Suprapubic skin (tissue), 4 donors: ENCODE results near the gene DHFR. TPM values are rescaled to one million over a fixed set of nuclear protein-coding genes. Genes with fewer than 3 reads are reported as not detected.

ENCODE experiments used
- DNase-seq, 2 donors: peaks; one replicate each; pipeline ENCODE4 v3.0.0-alpha.2; 2019; ENCODE audit warnings: low spot score in 2 of 2
- H3K27ac ChIP-seq: fragments of 200-600 bp; sonication (generic); one replicate; pipeline ENCODE4 v1.5.1; 2019
- H3K27me3 ChIP-seq: fragments of 200-600 bp; sonication (generic); one replicate; pipeline ENCODE4 v1.5.1; 2019
- H3K36me3 ChIP-seq: fragments of 200-600 bp; sonication (generic); one replicate; pipeline ENCODE4 v1.5.1; 2019
- H3K4me1 ChIP-seq: fragments of 200-600 bp; sonication (generic); one replicate; pipeline ENCODE4 v1.5.1; 2019
- H3K4me3 ChIP-seq: fragments of 200-600 bp; sonication (generic); one replicate; pipeline ENCODE4 v1.5.1; 2019; ENCODE audit warnings: mild to moderate bottlenecking
- H3K9me3 ChIP-seq: fragments of 200-600 bp; sonication (generic); one replicate; pipeline ENCODE4 v1.5.1; 2019
- CTCF ChIP-seq, 2 donors: fragments of 200-600 bp in 1 of 2; fragments of 450-650 bp in 1 of 2; sonication (generic) in 1 of 2; IDR thresholded peaks; one replicate each; pipeline ENCODE4 v1.5.1; 2016 to 2019; ENCODE audit warnings: antibody characterized with exemption in 2 of 2, mild to moderate bottlenecking in 1 of 2, moderate library complexity in 1 of 2
- EP300 ChIP-seq: sonication (generic); formaldehyde crosslinking; IDR thresholded peaks from one replicate; pipeline ENCODE4 v1.6.1; 2017; ENCODE audit warnings: antibody characterized with exemption
- POLR2A ChIP-seq, 2 donors: fragments of 450-650 bp; IDR thresholded peaks; one replicate each; pipeline ENCODE4 v1.6.1; 2017; ENCODE audit warnings: antibody characterized with exemption in 2 of 2, mild to moderate bottlenecking in 2 of 2, moderate library complexity in 2 of 2
- POLR2AphosphoS5 ChIP-seq, 3 donors: sonication (generic); formaldehyde crosslinking; IDR thresholded peaks; one replicate each; pipeline ENCODE4 v1.6.1; 2017; ENCODE audit warnings: antibody characterized with exemption in 3 of 3
- WGBS: methylation state at CpG from one replicate; pipeline ENCODE4 v1.1.5; 2018; 5-methylcytosine and 5-hydroxymethylcytosine counted together
- total RNA-seq, 4 donors: library from RNA; depleted of rRNA; stranded (reverse); fragments of >200 nt; gene quantifications; one replicate each; pipeline ENCODE4 v1.1.0, GENCODE V29; 2016

Gene DHFR
- total RNA-seq, 4 donors from 2014 or later, result 4.9 to 6.8 (median 5.1) TPM

- Histone ChIP-seq H3K27ac (no peak overlapping the region), H3K4me1 (no peaks in the 10 kb centered on the region), H3K4me3 (no peak overlapping the region), H3K36me3 (no peaks in the 10 kb centered on the region), H3K27me3 (no peaks in the 10 kb centered on the region), H3K9me3 (no peaks in the 10 kb centered on the region)
- WGBS, result 46% methylated on average over 5 of the region's 5 CpGs
- TF ChIP-seq EP300 (no peak), CTCF (IDR thresholded peaks at IDR 0.05) (no peak), POLR2A (IDR thresholded peaks at IDR 0.05) (no peak), POLR2AphosphoS5 (IDR thresholded peaks at IDR 0.05) (no peak)
- no peak for DNase-seq
These were observed 43.6 kb upstream of the DHFR start for GRCh38 chr5:80698369-80698768.

GRCh38 chr5:80697100-80697499 lies 42.3 kb upstream of the DHFR start:
- no peaks in the 10 kb centered on the region for H3K36me3 ChIP-seq
- no peaks in the 10 kb centered on the region for H3K27me3 ChIP-seq
- no peak overlapping the region for H3K4me3 ChIP-seq
- DNase-seq, result no peak
- no peaks in the 10 kb centered on the region for H3K9me3 ChIP-seq
- 80% methylated on average over 3 of the region's 3 CpGs for WGBS
- TF ChIP-seq POLR2A (IDR thresholded peaks at IDR 0.05) (no peak), CTCF (IDR thresholded peaks at IDR 0.05) (no peak), POLR2AphosphoS5 (IDR thresholded peaks at IDR 0.05) (no peak), EP300 (no peak)
- H3K4me1 ChIP-seq, result no peaks in the 10 kb centered on the region
- H3K27ac ChIP-seq, result no peak overlapping the region

- H3K36me3 ChIP-seq, result no peaks in the 10 kb centered on the region
- H3K4me1 ChIP-seq, result no peaks in the 10 kb centered on the region
- H3K9me3 ChIP-seq, result no peaks in the 10 kb centered on the region
- no peak overlapping the region for H3K27ac ChIP-seq
- 97% methylated on average over 3 of the region's 3 CpGs for WGBS
- DNase-seq, result no peak
- no peak overlapping the region for H3K4me3 ChIP-seq
- no peak for TF ChIP-seq EP300
- no peak for TF ChIP-seq POLR2A (IDR thresholded peaks at IDR 0.05)
- no peak for TF ChIP-seq CTCF (IDR thresholded peaks at IDR 0.05)
- no peak for TF ChIP-seq POLR2AphosphoS5 (IDR thresholded peaks at IDR 0.05)
- H3K27me3 ChIP-seq, result no peaks in the 10 kb centered on the region
These were observed 41.7 kb upstream of the DHFR start for GRCh38 chr5:80696450-80696849.

- TF ChIP-seq POLR2A (IDR thresholded peaks at IDR 0.05) (no peak), CTCF (IDR thresholded peaks at IDR 0.05) (no peak), POLR2AphosphoS5 (IDR thresholded peaks at IDR 0.05) (no peak), EP300 (no peak)
- Histone ChIP-seq H3K27ac (no peak overlapping the region), H3K4me1 (no peaks in the 10 kb centered on the region), H3K9me3 (no peaks in the 10 kb centered on the region), H3K27me3 (no peaks in the 10 kb centered on the region), H3K4me3 (no peak overlapping the region), H3K36me3 (no peaks in the 10 kb centered on the region)
- no peak for DNase-seq
- WGBS, result 85% methylated on average over 3 of the region's 3 CpGs
These were observed 40.9 kb upstream of the DHFR start for GRCh38 chr5:80695666-80696065.

GRCh38 chr5:80689627-80690026 lies 34.8 kb upstream of the DHFR start:
- H3K36me3 ChIP-seq, result peaks cover 6% of the 10 kb centered on the region
- no peaks in the 10 kb centered on the region for H3K9me3 ChIP-seq
- H3K27ac ChIP-seq, result no peak overlapping the region
- H3K4me1 ChIP-seq, result no peaks in the 10 kb centered on the region
- 79% methylated on average over 4 of the region's 4 CpGs for WGBS
- H3K27me3 ChIP-seq, result no peaks in the 10 kb centered on the region
- TF ChIP-seq CTCF (IDR thresholded peaks at IDR 0.05) (no peak), EP300 (no peak), POLR2A (IDR thresholded peaks at IDR 0.05) (no peak), POLR2AphosphoS5 (IDR thresholded peaks at IDR 0.05) (no peak)
- DNase-seq, result no peak
- no peak overlapping the region for H3K4me3 ChIP-seq
